Body of pancreas (tissue), 4 donors: Measurements from ENCODE around the gene BDKRB1. TPM values are rescaled to one million over a fixed set of nuclear protein-coding genes. Genes with fewer than 3 reads are reported as not detected.

Source experiments
- ATAC-seq: fragments of 150-250 bp; one replicate; pipeline ENCODE4 v1.9.1; 2016
- DNase-seq, 4 donors: peaks; one replicate each; pipeline ENCODE4 v3.0.0-alpha.2; 2019
- H3K27ac ChIP-seq, 4 donors: fragments of 200-600 bp; sonication (generic); 1 replicate in 3 of 4; 2 replicates in 1 of 4; pipeline versions ENCODE4 v1.5.1 to v1.6.1; 2016 to 2019; ENCODE audit warnings: mild to moderate bottlenecking in 1 of 4, mixed read lengths in 1 of 4, moderate library complexity in 1 of 4
- H3K27me3 ChIP-seq, 2 donors: fragments of 200-600 bp; sonication (generic); one replicate each; pipeline ENCODE4 v1.6.0; 2016; ENCODE audit warnings: mild to moderate bottlenecking in 1 of 2
- H3K36me3 ChIP-seq, 2 donors: fragments of 200-600 bp; sonication (generic); replicated peaks in 1 of 2; 2 replicates each; pipeline ENCODE4 v1.5.1; 2016; ENCODE audit warnings: low read depth in 2 of 2; ENCODE audit not compliant: insufficient read depth in 1 of 2
- H3K4me1 ChIP-seq: fragments of 200-600 bp; sonication (generic); one replicate; pipeline ENCODE4 v1.6.0; 2016
- H3K4me3 ChIP-seq, 2 donors: fragments of 200-600 bp; sonication (generic); 1 replicate in 1 of 2; 2 replicates in 1 of 2; pipeline ENCODE4 v1.5.1; 2016 to 2019
- H3K9me3 ChIP-seq, 3 donors: fragments of 200-600 bp; sonication (generic); 1 replicate in 2 of 3; 2 replicates in 1 of 3; pipeline ENCODE4 v1.5.1; 2016
- POLR2A ChIP-seq, 3 donors: fragments of 450-650 bp; IDR thresholded peaks; one replicate each; pipeline ENCODE4 v1.6.1; 2016; ENCODE audit warnings: antibody characterized with exemption in 3 of 3, mild to moderate bottlenecking in 2 of 3
- WGBS, 2 donors: methylation state at CpG; one replicate each; pipeline ENCODE4 v1.1.5; 2017; 5-methylcytosine and 5-hydroxymethylcytosine counted together
- intact Hi-C: fragments of 100-400 bp; cut with DNase I; formaldehyde crosslinking; loops from one replicate; pipeline ENCODE4 v1.15.1; 2023
- total RNA-seq, 2 donors: library from RNA; depleted of rRNA; stranded (reverse); fragments of >200 nt; gene quantifications; one replicate each; pipeline ENCODE4 v1.1.0, GENCODE V29; 2016
- TF ChIP-seq, protein P1 (sequence below), 7 experiments: fragments of 450-650 bp in 4 of 7; fragments of 200-600 bp in 3 of 7; sonication (generic) in 3 of 7; IDR thresholded peaks; one replicate each; pipeline ENCODE4 v1.5.1; 2016 to 2019; ENCODE audit warnings: antibody characterized with exemption in 7 of 7

Gene BDKRB1
- not detected for total RNA-seq

DNA sequence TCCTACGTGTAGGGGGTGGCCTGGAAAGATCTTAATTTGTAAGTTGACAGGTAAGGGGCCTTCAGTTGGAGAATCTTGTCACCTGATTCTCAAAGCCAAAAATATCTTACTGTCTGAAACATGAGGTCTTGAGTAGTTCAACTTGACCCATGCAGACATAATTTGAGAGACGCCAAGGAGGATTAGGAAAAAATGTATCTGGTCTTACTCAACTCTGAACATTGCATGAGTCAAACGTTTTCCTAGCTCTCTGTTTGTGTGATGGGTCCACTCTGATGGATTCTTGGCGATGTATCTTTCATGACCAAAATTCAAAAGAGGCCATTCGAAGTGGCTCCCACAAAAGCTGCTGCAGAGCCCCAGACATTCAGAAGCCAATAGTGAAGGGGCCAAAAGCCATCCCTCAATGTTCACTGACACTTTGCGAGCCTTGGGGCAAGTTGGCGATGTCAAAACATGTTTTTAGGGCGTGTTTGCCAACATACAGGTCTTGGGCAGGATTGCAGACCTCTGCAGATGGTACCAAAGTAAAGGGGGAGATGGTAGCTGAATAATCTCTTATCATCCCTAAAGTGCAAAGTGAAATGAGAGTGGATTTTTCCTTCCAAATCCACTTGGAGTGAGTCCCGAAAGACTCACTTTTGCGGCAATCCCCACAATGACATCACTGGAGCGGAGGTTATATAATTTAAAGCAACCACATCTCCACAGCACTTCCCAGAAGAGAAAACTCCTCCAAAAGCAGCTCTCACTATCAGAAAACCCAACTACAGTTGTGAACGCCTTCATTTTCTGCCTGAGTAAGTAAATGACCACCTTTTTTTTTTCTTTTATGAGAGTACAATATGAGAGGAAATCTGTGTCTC lies at the start of gene BDKRB1:
Gene BDKRB1, plus strand, starts transcription at position 710 of the 866 bp plus-strand sequence. CDS start 7,473 bp downstream, outside the sequence.
- Histone ChIP-seq H3K27me3 (no peaks in the 10 kb centered on the region), H3K36me3 (no peaks in the 10 kb centered on the region), H3K9me3 (no peaks in the 10 kb centered on the region), H3K27ac (peak within 1 kb of the TSS in 1 of 4 donors; percentile 27), H3K4me3 (no peak within 1 kb of the TSS), H3K4me1 (peaks cover 6% of the 10 kb centered on the region)
- TF ChIP-seq, protein P1, sequence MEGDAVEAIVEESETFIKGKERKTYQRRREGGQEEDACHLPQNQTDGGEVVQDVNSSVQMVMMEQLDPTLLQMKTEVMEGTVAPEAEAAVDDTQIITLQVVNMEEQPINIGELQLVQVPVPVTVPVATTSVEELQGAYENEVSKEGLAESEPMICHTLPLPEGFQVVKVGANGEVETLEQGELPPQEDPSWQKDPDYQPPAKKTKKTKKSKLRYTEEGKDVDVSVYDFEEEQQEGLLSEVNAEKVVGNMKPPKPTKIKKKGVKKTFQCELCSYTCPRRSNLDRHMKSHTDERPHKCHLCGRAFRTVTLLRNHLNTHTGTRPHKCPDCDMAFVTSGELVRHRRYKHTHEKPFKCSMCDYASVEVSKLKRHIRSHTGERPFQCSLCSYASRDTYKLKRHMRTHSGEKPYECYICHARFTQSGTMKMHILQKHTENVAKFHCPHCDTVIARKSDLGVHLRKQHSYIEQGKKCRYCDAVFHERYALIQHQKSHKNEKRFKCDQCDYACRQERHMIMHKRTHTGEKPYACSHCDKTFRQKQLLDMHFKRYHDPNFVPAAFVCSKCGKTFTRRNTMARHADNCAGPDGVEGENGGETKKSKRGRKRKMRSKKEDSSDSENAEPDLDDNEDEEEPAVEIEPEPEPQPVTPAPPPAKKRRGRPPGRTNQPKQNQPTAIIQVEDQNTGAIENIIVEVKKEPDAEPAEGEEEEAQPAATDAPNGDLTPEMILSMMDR (IDR thresholded peaks at IDR 0.05) = no peak
- TF ChIP-seq POLR2A (IDR thresholded peaks at IDR 0.05) = no peak
- DNase-seq (no peak), ATAC-seq (peak; percentile 34)
- WGBS, 2 donors = 74 to 86% methylated on average over 11 to 12 of the region's 12 CpGs
- intact Hi-C loops = no loop called here

DNA sequence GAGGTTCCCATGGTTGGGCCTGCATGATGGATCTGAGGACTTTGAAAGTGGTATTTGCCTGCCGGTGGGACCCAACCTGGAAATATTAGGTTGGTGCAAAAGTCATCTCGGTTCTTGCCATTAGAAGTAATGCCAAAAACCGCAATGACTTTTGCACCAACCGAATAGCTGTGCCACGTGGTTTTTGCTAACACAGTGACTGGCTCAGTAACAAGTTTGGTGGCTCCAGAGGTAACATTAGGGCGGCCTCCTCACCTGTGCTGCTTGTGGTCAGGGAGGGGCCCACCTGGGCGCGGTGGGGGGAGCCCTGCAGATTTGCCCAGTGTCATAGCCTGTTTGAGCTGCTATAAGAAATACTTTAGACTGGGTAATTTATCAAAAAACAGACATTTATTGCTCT lies 49.5 kb upstream of the BDKRB1 start:
- peak; percentile 57 to 75 (median 73) for DNase-seq
- no peak overlapping the region for H3K4me3 ChIP-seq
- H3K36me3 ChIP-seq = no peaks in the 10 kb centered on the region
- TF ChIP-seq, protein P1 (IDR thresholded peaks at IDR 0.05) = no peak
- TF ChIP-seq POLR2A (IDR thresholded peaks at IDR 0.05) = no peak
- intact Hi-C loops = no loop called here
- peak; percentile 60 for ATAC-seq
- 16 to 28% methylated on average over 7 to 8 of the region's 8 CpGs for WGBS, 2 donors
- peaks cover 47% of the 10 kb centered on the region for H3K4me1 ChIP-seq
- H3K27me3 ChIP-seq = no peaks in the 10 kb centered on the region
- peak overlapping the region; percentile 53 to 89 (median 87) for H3K27ac ChIP-seq
- no peaks in the 10 kb centered on the region for H3K9me3 ChIP-seq

DNA sequence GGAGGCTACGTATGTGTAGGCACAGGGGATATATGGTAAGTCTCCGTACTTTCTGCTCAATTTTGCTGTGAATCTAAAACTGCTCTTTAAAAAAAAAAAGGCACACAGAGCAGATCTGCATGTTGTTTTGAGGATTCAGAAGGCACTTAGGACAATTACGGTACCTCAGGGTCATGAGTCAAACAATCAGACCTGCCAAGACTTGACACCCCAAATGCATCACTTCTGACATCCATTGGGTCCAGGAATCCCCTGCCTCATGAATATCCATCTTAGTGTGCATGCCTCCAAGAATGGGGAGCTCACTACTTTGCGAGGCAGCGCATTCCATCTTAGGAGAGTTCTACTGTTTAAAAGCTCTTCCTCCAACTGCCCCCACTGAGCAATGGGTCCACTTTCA lies 48.3 kb upstream of the BDKRB1 start:
- H3K9me3 ChIP-seq = no peaks in the 10 kb centered on the region
- no peak overlapping the region for H3K4me3 ChIP-seq
- DNase-seq (no peak), ATAC-seq (no peak)
- intact Hi-C loops = no loop called here
- TF ChIP-seq, protein P1 (IDR thresholded peaks at IDR 0.05) = no peak
- no peak for TF ChIP-seq POLR2A (IDR thresholded peaks at IDR 0.05)
- WGBS, 2 donors = 86 to 87% methylated on average over 5 of the region's 5 CpGs
- H3K36me3 ChIP-seq = no peaks in the 10 kb centered on the region
- H3K27ac ChIP-seq = no peak overlapping the region
- peaks cover 47% of the 10 kb centered on the region for H3K4me1 ChIP-seq
- H3K27me3 ChIP-seq = no peaks in the 10 kb centered on the region

DNA sequence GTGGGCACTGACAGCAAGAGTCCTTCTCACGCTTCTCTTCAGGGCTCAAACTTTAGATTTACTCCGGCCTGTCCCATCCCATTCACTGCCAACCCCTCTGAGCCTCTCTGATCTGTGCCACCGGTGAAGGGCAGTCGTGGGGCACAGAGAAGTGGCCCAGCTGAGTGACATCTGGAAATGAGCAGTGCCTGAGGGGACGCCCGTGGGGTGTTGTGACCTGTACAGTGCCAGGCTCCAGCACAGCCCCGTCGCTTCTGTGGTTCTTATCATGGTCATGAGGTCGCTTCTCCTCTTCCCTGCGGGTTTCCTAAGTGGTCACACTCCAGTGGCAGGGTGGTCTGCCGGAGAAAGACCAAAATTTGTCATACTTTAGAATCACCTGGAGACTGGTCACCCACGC lies 47.3 kb upstream of the BDKRB1 start:
- H3K27ac ChIP-seq = no peak overlapping the region
- 73 to 86% methylated on average over 6 to 12 of the region's 12 CpGs for WGBS, 2 donors
- DNase-seq (no peak), ATAC-seq (no peak)
- peaks cover 38% of the 10 kb centered on the region for H3K4me1 ChIP-seq
- H3K4me3 ChIP-seq = no peak overlapping the region
- TF ChIP-seq, protein P1 (IDR thresholded peaks at IDR 0.05) = no peak
- H3K36me3 ChIP-seq = no peaks in the 10 kb centered on the region
- intact Hi-C loops = no loop called here
- H3K27me3 ChIP-seq = no peaks in the 10 kb centered on the region
- no peaks in the 10 kb centered on the region for H3K9me3 ChIP-seq

DNA sequence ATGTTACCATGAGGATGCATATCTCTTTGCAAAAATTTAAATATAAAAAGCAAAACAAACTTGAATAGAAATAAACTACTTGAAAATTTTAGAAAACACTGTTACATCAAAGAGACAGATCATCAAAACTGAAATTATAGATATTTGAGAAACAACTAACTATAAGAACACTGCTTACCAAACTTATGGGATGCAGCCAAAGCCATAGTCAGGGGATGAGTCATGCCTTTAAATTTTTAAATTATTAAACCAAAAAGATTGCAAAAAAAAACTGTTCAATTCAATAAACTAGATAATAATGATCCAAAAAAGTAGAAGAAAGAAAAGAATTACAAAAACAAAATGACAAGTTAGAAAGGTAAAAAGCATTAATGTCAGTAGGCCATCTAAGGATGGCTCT lies 43.9 kb upstream of the BDKRB1 start:
- H3K4me3 ChIP-seq = no peak overlapping the region
- intact Hi-C loops = no loop called here
- no peaks in the 10 kb centered on the region for H3K9me3 ChIP-seq
- no peaks in the 10 kb centered on the region for H3K36me3 ChIP-seq
- DNase-seq = no peak
- H3K27ac ChIP-seq = no peak overlapping the region
- no peaks in the 10 kb centered on the region for H3K27me3 ChIP-seq
- TF ChIP-seq POLR2A (IDR thresholded peaks at IDR 0.05) = no peak
- TF ChIP-seq, protein P1 (IDR thresholded peaks at IDR 0.05) = no peak
- no peak for ATAC-seq
- peaks cover 10% of the 10 kb centered on the region for H3K4me1 ChIP-seq
